Measurements from ENCODE around the gene NTRK3. TPM values are rescaled to one million over a fixed set of nuclear protein-coding genes. Genes with fewer than 3 reads are reported as not detected.

NTRK3 gene
- polyA plus RNA-seq, 1 donor (not counting 4 experiments of a cell fraction or from before 2014, with no cell fraction given), result not detected

DNA sequence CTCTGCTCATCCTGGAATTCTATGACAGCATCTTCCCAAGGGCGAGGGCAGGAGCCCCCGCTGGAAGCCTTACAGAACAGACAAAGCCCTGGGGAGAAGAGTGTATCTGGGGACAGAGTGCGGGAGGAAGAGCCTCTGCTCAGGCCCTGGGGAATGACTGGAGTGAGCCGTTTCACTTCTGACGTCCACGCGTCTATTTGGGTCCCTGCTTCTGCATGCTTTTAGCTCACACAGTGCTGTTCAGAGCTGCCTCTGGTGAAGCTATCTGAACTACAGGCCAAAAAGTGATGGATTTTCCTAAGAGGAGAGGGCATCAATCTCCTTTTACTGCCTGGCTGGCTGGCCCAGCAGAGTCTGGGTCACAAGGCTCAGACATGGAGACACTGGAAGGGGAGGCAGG, 311.8 kb downstream of the NTRK3 start:
- Histone ChIP-seq H3K4me2 (ENCODE audit: control insufficient read depth, extremely low read depth, insufficient read depth, low read depth, low read length) (no peak overlapping the region), H4K20me1 (ENCODE audit: control insufficient read depth, extremely low read depth, insufficient read depth, low read length) (no peaks in the 10 kb centered on the region), H3K36me3 (ENCODE audit: control insufficient read depth in 2 of 2, extremely low read depth in 1 of 2, insufficient read depth in 2 of 2, low read length in 2 of 2) (no peaks in the 10 kb centered on the region), H3K9me1 (ENCODE audit: control insufficient read depth, extremely low read depth, insufficient read depth, low read length) (no peaks in the 10 kb centered on the region), H3K9ac (ENCODE audit: control insufficient read depth, extremely low read depth, insufficient read depth, low read length) (no peak overlapping the region), H3K79me2 (ENCODE audit: control insufficient read depth, insufficient read depth, low read length) (no peaks in the 10 kb centered on the region), H3K4me3 (ENCODE audit: control insufficient read depth in 2 of 3, extremely low read depth in 1 of 3, insufficient read depth in 2 of 3, low read depth in 1 of 3, low read length in 3 of 3) (no peak overlapping the region), H3K4me1 (ENCODE audit: control insufficient read depth, extremely low read depth, insufficient read depth, low read length) (no peaks in the 10 kb centered on the region), H3K27me3 (ENCODE audit: control insufficient read depth, extremely low read depth, insufficient read depth, low read length) (no peaks in the 10 kb centered on the region), H2AFZ (ENCODE audit: control insufficient read depth, low read length) (no peak overlapping the region), H3K27ac (ENCODE audit: control insufficient read depth, insufficient read depth, low read length) (no peak overlapping the region), H3K9me3 (ENCODE audit: control insufficient read depth, low read depth, low read length) (no peaks in the 10 kb centered on the region)
- FAIRE-seq, result no peak
- dilution Hi-C loops (cut with MboI; ENCODE audit: extremely low pct_ligation_motif_present, low sequenced_read_pairs), result no loop called here
- no peak for DNase-seq (ENCODE audit: low read depth, low spot score)
- TF ChIP-seq EZH2 (IDR thresholded peaks at IDR 0.05; ENCODE audit: low read length), result no peak
- TF ChIP-seq CTCF (optimal IDR thresholded peaks at IDR 0.05 in 1 of 3, IDR thresholded peaks at IDR 0.05 in 1 of 3, conservative IDR thresholded peaks at IDR 0.05 in 1 of 3; ENCODE audit: extremely low read depth in 1 of 3, insufficient read depth in 2 of 3, low read length in 3 of 3), result no peak

GRCh38 chr15:87944050-87944449, 312.5 kb downstream of the NTRK3 start:
- H3K4me2 ChIP-seq (ENCODE audit: control insufficient read depth, extremely low read depth, insufficient read depth, low read depth, low read length), result no peak overlapping the region
- TF ChIP-seq EZH2 (IDR thresholded peaks at IDR 0.05; ENCODE audit: low read length) (no peak), CTCF (optimal IDR thresholded peaks at IDR 0.05 in 1 of 3, IDR thresholded peaks at IDR 0.05 in 1 of 3, conservative IDR thresholded peaks at IDR 0.05 in 1 of 3; ENCODE audit: extremely low read depth in 1 of 3, insufficient read depth in 2 of 3, low read length in 3 of 3) (no peak)
- H3K9me3 ChIP-seq (ENCODE audit: control insufficient read depth, low read depth, low read length), result no peaks in the 10 kb centered on the region
- no peak overlapping the region for H3K9ac ChIP-seq (ENCODE audit: control insufficient read depth, extremely low read depth, insufficient read depth, low read length)
- H3K4me3 ChIP-seq (ENCODE audit: control insufficient read depth in 2 of 3, extremely low read depth in 1 of 3, insufficient read depth in 2 of 3, low read depth in 1 of 3, low read length in 3 of 3), result no peak overlapping the region
- H3K4me1 ChIP-seq (ENCODE audit: control insufficient read depth, extremely low read depth, insufficient read depth, low read length), result no peaks in the 10 kb centered on the region
- DNase-seq (ENCODE audit: low read depth, low spot score), result no peak
- H2AFZ ChIP-seq (ENCODE audit: control insufficient read depth, low read length), result no peak overlapping the region
- H3K79me2 ChIP-seq (ENCODE audit: control insufficient read depth, insufficient read depth, low read length), result no peaks in the 10 kb centered on the region
- no peaks in the 10 kb centered on the region for H4K20me1 ChIP-seq (ENCODE audit: control insufficient read depth, extremely low read depth, insufficient read depth, low read length)
- no peak overlapping the region for H3K27ac ChIP-seq (ENCODE audit: control insufficient read depth, insufficient read depth, low read length)
- H3K27me3 ChIP-seq (ENCODE audit: control insufficient read depth, extremely low read depth, insufficient read depth, low read length), result no peaks in the 10 kb centered on the region
- no peak for FAIRE-seq
- dilution Hi-C loops (cut with MboI; ENCODE audit: extremely low pct_ligation_motif_present, low sequenced_read_pairs), result no loop called here
- H3K36me3 ChIP-seq (ENCODE audit: control insufficient read depth in 2 of 2, extremely low read depth in 1 of 2, insufficient read depth in 2 of 2, low read length in 2 of 2), result no peaks in the 10 kb centered on the region
- H3K9me1 ChIP-seq (ENCODE audit: control insufficient read depth, extremely low read depth, insufficient read depth, low read length), result no peaks in the 10 kb centered on the region
